ENCODE data around the gene PDCD1.

PDCD1 gene

DNA sequence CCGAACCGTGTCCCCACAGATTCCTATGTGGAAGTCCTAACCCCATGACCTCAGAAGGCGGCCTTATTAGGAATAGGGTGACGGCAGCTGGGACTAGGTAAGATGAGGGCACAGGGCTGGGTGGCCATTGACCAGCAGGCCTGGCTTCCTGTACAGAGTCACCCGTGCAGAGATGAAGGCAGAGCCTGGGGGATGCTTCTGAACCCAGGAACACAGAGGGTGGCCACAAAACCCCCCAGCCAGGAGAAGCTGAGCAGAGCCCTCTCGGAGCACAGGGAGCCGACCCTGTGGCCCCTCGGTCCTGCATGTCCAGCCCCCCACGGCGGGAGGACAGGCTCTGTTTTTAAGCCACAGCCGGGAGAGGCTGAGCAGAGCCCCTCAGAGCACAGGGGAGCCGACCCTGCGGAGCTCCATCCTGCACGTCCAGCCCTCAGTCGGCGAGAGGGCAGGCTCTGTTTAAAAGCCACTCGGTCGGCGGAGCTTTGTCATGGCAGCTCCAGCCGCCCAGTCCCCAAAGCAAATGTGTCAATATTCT, 2.7 kb downstream of the PDCD1 start:
- no peak overlapping the region for H3K4me3 ChIP-seq (ENCODE audit: low read depth, low read length)
- ChIA-PET POLR2A (no interaction called here), CTCF (interaction anchor here (1.3 kb wide), 1 partner anchor 22 kb away, joined by 4 read pairs; no protein-coding TSS in a partner anchor)
- DNase-seq (ENCODE audit: low read depth, low spot score), result no peak
- TF ChIP-seq, protein P1, sequence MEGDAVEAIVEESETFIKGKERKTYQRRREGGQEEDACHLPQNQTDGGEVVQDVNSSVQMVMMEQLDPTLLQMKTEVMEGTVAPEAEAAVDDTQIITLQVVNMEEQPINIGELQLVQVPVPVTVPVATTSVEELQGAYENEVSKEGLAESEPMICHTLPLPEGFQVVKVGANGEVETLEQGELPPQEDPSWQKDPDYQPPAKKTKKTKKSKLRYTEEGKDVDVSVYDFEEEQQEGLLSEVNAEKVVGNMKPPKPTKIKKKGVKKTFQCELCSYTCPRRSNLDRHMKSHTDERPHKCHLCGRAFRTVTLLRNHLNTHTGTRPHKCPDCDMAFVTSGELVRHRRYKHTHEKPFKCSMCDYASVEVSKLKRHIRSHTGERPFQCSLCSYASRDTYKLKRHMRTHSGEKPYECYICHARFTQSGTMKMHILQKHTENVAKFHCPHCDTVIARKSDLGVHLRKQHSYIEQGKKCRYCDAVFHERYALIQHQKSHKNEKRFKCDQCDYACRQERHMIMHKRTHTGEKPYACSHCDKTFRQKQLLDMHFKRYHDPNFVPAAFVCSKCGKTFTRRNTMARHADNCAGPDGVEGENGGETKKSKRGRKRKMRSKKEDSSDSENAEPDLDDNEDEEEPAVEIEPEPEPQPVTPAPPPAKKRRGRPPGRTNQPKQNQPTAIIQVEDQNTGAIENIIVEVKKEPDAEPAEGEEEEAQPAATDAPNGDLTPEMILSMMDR (IDR thresholded peaks at IDR 0.05; ENCODE audit: insufficient read depth, low read length, missing control alignments), result no peak

DNA sequence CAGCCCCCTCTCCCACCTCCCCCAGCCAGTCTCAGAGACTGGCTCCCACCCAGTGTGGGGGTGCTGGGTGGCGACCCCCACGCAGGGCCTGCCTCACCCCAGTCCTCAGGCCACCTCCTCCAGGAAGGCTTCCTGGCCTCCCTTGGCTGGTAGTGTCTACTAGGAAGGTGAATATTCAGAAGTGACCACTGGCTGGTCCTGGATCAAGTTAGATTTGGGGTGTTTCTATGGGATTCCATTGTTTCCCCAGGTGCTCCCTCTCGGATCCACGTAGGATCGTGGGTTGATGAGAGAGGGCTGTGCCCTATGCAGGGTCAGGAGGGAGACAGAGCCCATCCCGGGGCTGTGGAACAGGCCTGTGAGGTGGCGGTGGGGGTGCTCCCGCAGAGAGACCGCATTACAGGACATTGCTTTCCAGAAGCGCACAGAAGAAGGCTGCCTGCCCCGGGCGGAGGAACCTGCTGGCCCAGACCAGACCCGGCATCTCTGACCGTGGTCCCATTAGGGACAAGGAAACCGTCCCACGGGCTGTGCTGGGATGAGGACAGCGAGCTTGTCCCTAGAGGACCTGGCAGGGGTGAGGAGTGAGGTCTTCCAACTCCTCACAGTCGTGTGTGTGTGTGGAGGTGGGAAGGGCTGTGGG, 3.3 kb downstream of the PDCD1 start:
- H3K4me3 ChIP-seq (ENCODE audit: low read depth, low read length), result no peak overlapping the region
- TF ChIP-seq, protein P1 (IDR thresholded peaks at IDR 0.05; ENCODE audit: insufficient read depth, low read length, missing control alignments), result no peak
- CTCF ChIA-PET, result interaction anchor here (1.3 kb wide), 1 partner anchor 23 kb away, joined by 4 read pairs; no protein-coding TSS in a partner anchor
- POLR2A ChIA-PET, result no interaction called here
- no peak for DNase-seq (ENCODE audit: low read depth, low spot score)

GRCh38 chr2:241854342-241855244, 4.1 kb downstream of the PDCD1 start:
- CTCF ChIA-PET, result no interaction called here
- H3K4me3 ChIP-seq (ENCODE audit: low read depth, low read length), result no peak overlapping the region
- POLR2A ChIA-PET, result no interaction called here
- TF ChIP-seq, protein P1 (IDR thresholded peaks at IDR 0.05; ENCODE audit: insufficient read depth, low read length, missing control alignments), result no peak
- no peak for DNase-seq (ENCODE audit: low read depth, low spot score)

GRCh38 chr2:241853651-241854341, 4.9 kb downstream of the PDCD1 start:
- DNase-seq (ENCODE audit: low read depth, low spot score), result no peak
- no peak overlapping the region for H3K4me3 ChIP-seq (ENCODE audit: low read depth, low read length)
- POLR2A ChIA-PET, result no interaction called here
- TF ChIP-seq, protein P1 (IDR thresholded peaks at IDR 0.05; ENCODE audit: insufficient read depth, low read length, missing control alignments), result no peak
- CTCF ChIA-PET, result no interaction called here

GRCh38 chr2:241852981-241853631, 5.6 kb downstream of the PDCD1 start:
- no peak for DNase-seq (ENCODE audit: low read depth, low spot score)
- ChIA-PET POLR2A (no interaction called here), CTCF (interaction anchor here (1.4 kb wide), 1 partner anchor 26 kb away, joined by 3 read pairs; no protein-coding TSS in a partner anchor)
- no peak overlapping the region for H3K4me3 ChIP-seq (ENCODE audit: low read depth, low read length)
- TF ChIP-seq, protein P1 (IDR thresholded peaks at IDR 0.05; ENCODE audit: insufficient read depth, low read length, missing control alignments), result no peak

Measured in AG04449 (cell line).